ENCODE measurements around the gene KIT. TPM values are rescaled to one million over a fixed set of nuclear protein-coding genes. Genes with fewer than 3 reads are reported as not detected.

KIT gene
- total RNA-seq, 1 donor from 2014 or later: 0.12 TPM

- no peak for DNase-seq (ENCODE audit: low read depth)
- TF ChIP-seq CTCF (conservative IDR thresholded peaks at IDR 0.05; ENCODE audit: low read depth, low read length): no peak
- no peak overlapping the region for H3K4me3 ChIP-seq (ENCODE audit: low read depth, low read length)
Measured at GRCh38 chr4:54651050-54651449, 6.7 kb upstream of the KIT start.

GRCh38 chr4:54654753-54655152 lies 3.0 kb upstream of the KIT start:
- no peak for DNase-seq (ENCODE audit: low read depth)
- no peak overlapping the region for H3K4me3 ChIP-seq (ENCODE audit: low read depth, low read length)
- no peak for TF ChIP-seq CTCF (conservative IDR thresholded peaks at IDR 0.05; ENCODE audit: low read depth, low read length)

- TF ChIP-seq CTCF (conservative IDR thresholded peaks at IDR 0.05; ENCODE audit: low read depth, low read length): no peak
- DNase-seq (ENCODE audit: low read depth): no peak
- no peak overlapping the region for H3K4me3 ChIP-seq (ENCODE audit: low read depth, low read length)
Measured at GRCh38 chr4:54657185-54657550, 589 bp upstream of the KIT start.

- peak; percentile 12 for TF ChIP-seq CTCF (conservative IDR thresholded peaks at IDR 0.05; ENCODE audit: low read depth, low read length)
- H3K4me3 ChIP-seq (ENCODE audit: low read depth, low read length): peak overlapping the region; percentile 48
- DNase-seq (ENCODE audit: low read depth): no peak
Measured at GRCh38 chr4:54658252-54659093, 716 bp downstream of the KIT start.

- TF ChIP-seq CTCF (conservative IDR thresholded peaks at IDR 0.05; ENCODE audit: low read depth, low read length): no peak
- peak overlapping the region; percentile 48 for H3K4me3 ChIP-seq (ENCODE audit: low read depth, low read length)
- DNase-seq (ENCODE audit: low read depth): no peak
Measured at GRCh38 chr4:54659313-54659712, 1.6 kb downstream of the KIT start.

- DNase-seq (ENCODE audit: low read depth): no peak
- H3K4me3 ChIP-seq (ENCODE audit: low read depth, low read length): no peak overlapping the region
- TF ChIP-seq CTCF (conservative IDR thresholded peaks at IDR 0.05; ENCODE audit: low read depth, low read length): no peak
Measured at GRCh38 chr4:54659749-54660535, 2.2 kb downstream of the KIT start.

All from epithelial cell of proximal tubule (primary cell).